Measurements from ENCODE around the gene TIGD2.

- TF ChIP-seq SPI1 (IDR thresholded peaks at IDR 0.05; ENCODE audit: borderline replicate concordance, low read depth), result no peak
- TF ChIP-seq, protein P1, sequence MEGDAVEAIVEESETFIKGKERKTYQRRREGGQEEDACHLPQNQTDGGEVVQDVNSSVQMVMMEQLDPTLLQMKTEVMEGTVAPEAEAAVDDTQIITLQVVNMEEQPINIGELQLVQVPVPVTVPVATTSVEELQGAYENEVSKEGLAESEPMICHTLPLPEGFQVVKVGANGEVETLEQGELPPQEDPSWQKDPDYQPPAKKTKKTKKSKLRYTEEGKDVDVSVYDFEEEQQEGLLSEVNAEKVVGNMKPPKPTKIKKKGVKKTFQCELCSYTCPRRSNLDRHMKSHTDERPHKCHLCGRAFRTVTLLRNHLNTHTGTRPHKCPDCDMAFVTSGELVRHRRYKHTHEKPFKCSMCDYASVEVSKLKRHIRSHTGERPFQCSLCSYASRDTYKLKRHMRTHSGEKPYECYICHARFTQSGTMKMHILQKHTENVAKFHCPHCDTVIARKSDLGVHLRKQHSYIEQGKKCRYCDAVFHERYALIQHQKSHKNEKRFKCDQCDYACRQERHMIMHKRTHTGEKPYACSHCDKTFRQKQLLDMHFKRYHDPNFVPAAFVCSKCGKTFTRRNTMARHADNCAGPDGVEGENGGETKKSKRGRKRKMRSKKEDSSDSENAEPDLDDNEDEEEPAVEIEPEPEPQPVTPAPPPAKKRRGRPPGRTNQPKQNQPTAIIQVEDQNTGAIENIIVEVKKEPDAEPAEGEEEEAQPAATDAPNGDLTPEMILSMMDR (IDR thresholded peaks at IDR 0.05; ENCODE audit: insufficient read depth, low read length), result peak; percentile 52
- no peak for TF ChIP-seq GABPA (IDR thresholded peaks at IDR 0.05; ENCODE audit: low read depth)
- TF ChIP-seq POLR2AphosphoS5 (IDR thresholded peaks at IDR 0.05; ENCODE audit: low read depth), result no peak
- TF ChIP-seq REST (IDR thresholded peaks at IDR 0.05; ENCODE audit: insufficient replicate concordance, low read depth), result no peak
Measured at GRCh38 chr4:89158884-89159503, 47.7 kb downstream of the TIGD2 start.

All from HL-60 (cell line).